ENCODE measurements around the gene DSC2.

- TF ChIP-seq CTCF (IDR thresholded peaks at IDR 0.05) (no peak), POLR2A (IDR thresholded peaks at IDR 0.05) (no peak)
These were observed 4.6 kb downstream of the DSC2 start for GRCh38 chr18:31097666-31098065.
